ENCODE results near the gene SCN1B. TPM values are rescaled to one million over a fixed set of nuclear protein-coding genes. Genes with fewer than 3 reads are reported as not detected.
"Not testable (repeated sequence)": the region's sequence is repeated elsewhere in the genome, so short reads cannot be mapped to it uniquely, and the experiment has no call there.

Gene SCN1B
- total RNA-seq, 1 donor from 2014 or later, result 2.7 TPM

- intact Hi-C loops (cut with micrococcal nuclease), result no loop called here
- DNase-seq (ENCODE audit: low spot score), result no peak
- H3K4me1 Mint-ChIP-seq (ENCODE audit: low read depth), result peaks cover 4% of the 10 kb centered on the region
- H3K36me3 Mint-ChIP-seq (ENCODE audit: low read depth), result no peaks in the 10 kb centered on the region
- H3K9me3 Mint-ChIP-seq, result no peaks in the 10 kb centered on the region
- no peak overlapping the region for H3K4me3 Mint-ChIP-seq (ENCODE audit: low read depth)
- peaks cover 3% of the 10 kb centered on the region for H3K27me3 Mint-ChIP-seq (ENCODE audit: low read depth)
- no peak overlapping the region for H3K27ac Mint-ChIP-seq
These were observed 16.2 kb downstream of the SCN1B start for GRCh38 chr19:35046461-35046860.

- intact Hi-C loops (cut with micrococcal nuclease), result no loop called here
- Mint-ChIP-seq H3K36me3 (ENCODE audit: low read depth) (no peaks in the 10 kb centered on the region), H3K4me3 (ENCODE audit: low read depth) (no peak overlapping the region), H3K4me1 (ENCODE audit: low read depth) (peaks cover 4% of the 10 kb centered on the region), H3K27ac (no peak overlapping the region), H3K9me3 (no peaks in the 10 kb centered on the region), H3K27me3 (ENCODE audit: low read depth) (no peaks in the 10 kb centered on the region)
- no peak for DNase-seq (ENCODE audit: low spot score)
These were observed 18.7 kb downstream of the SCN1B start for GRCh38 chr19:35048911-35049411.

- Mint-ChIP-seq H3K4me1 (ENCODE audit: low read depth) (peaks cover 3% of the 10 kb centered on the region), H3K27me3 (ENCODE audit: low read depth) (no peaks in the 10 kb centered on the region), H3K36me3 (ENCODE audit: low read depth) (no peaks in the 10 kb centered on the region), H3K4me3 (ENCODE audit: low read depth) (no peak overlapping the region), H3K27ac (no peak overlapping the region), H3K9me3 (no peaks in the 10 kb centered on the region)
- intact Hi-C loops (cut with micrococcal nuclease), result no loop called here
- no peak for DNase-seq (ENCODE audit: low spot score)
These were observed 19.2 kb downstream of the SCN1B start for GRCh38 chr19:35049456-35049855.

GRCh38 chr19:35050662-35051061, 20.4 kb downstream of the SCN1B start:
- H3K4me1 Mint-ChIP-seq (ENCODE audit: low read depth); H3K27ac Mint-ChIP-seq; H3K9me3 Mint-ChIP-seq; H3K4me3 Mint-ChIP-seq (ENCODE audit: low read depth); H3K27me3 Mint-ChIP-seq (ENCODE audit: low read depth); DNase-seq (ENCODE audit: low spot score); intact Hi-C loops (cut with micrococcal nuclease); H3K36me3 Mint-ChIP-seq (ENCODE audit: low read depth): not testable (repeated sequence)

GRCh38 chr19:35051268-35051667, 21.0 kb downstream of the SCN1B start:
- intact Hi-C loops (cut with micrococcal nuclease); H3K36me3 Mint-ChIP-seq (ENCODE audit: low read depth); H3K4me3 Mint-ChIP-seq (ENCODE audit: low read depth); H3K27me3 Mint-ChIP-seq (ENCODE audit: low read depth); DNase-seq (ENCODE audit: low spot score); H3K27ac Mint-ChIP-seq; H3K4me1 Mint-ChIP-seq (ENCODE audit: low read depth); H3K9me3 Mint-ChIP-seq: not testable (repeated sequence)

- no peak for DNase-seq (ENCODE audit: low spot score)
- Mint-ChIP-seq H3K4me3 (ENCODE audit: low read depth) (no peak overlapping the region), H3K4me1 (ENCODE audit: low read depth) (no peaks in the 10 kb centered on the region), H3K27ac (no peak overlapping the region), H3K27me3 (ENCODE audit: low read depth) (peaks cover 3% of the 10 kb centered on the region), H3K9me3 (no peaks in the 10 kb centered on the region), H3K36me3 (ENCODE audit: low read depth) (no peaks in the 10 kb centered on the region)
- intact Hi-C loops (cut with micrococcal nuclease), result no loop called here
These were observed 21.5 kb downstream of the SCN1B start for GRCh38 chr19:35051796-35052195.

- no peak overlapping the region for H3K4me3 Mint-ChIP-seq (ENCODE audit: low read depth)
- peaks cover 6% of the 10 kb centered on the region for H3K27me3 Mint-ChIP-seq (ENCODE audit: low read depth)
- DNase-seq (ENCODE audit: low spot score), result no peak
- H3K4me1 Mint-ChIP-seq (ENCODE audit: low read depth), result no peaks in the 10 kb centered on the region
- no peaks in the 10 kb centered on the region for H3K9me3 Mint-ChIP-seq
- intact Hi-C loops (cut with micrococcal nuclease), result no loop called here
- no peak overlapping the region for H3K27ac Mint-ChIP-seq
- H3K36me3 Mint-ChIP-seq (ENCODE audit: low read depth), result no peaks in the 10 kb centered on the region
These were observed 22.4 kb downstream of the SCN1B start for GRCh38 chr19:35052599-35053190.

GRCh38 chr19:35053667-35054293, 23.5 kb downstream of the SCN1B start:
- Mint-ChIP-seq H3K9me3 (no peaks in the 10 kb centered on the region), H3K27me3 (ENCODE audit: low read depth) (peaks cover 6% of the 10 kb centered on the region), H3K36me3 (ENCODE audit: low read depth) (no peaks in the 10 kb centered on the region), H3K4me3 (ENCODE audit: low read depth) (no peak overlapping the region), H3K27ac (no peak overlapping the region), H3K4me1 (ENCODE audit: low read depth) (no peaks in the 10 kb centered on the region)
- no peak for DNase-seq (ENCODE audit: low spot score)
- intact Hi-C loops (cut with micrococcal nuclease), result no loop called here

GRCh38 chr19:35054626-35055025, 24.4 kb downstream of the SCN1B start:
- Mint-ChIP-seq H3K9me3 (no peaks in the 10 kb centered on the region), H3K27ac (no peak overlapping the region), H3K4me3 (ENCODE audit: low read depth) (no peak overlapping the region), H3K4me1 (ENCODE audit: low read depth) (no peaks in the 10 kb centered on the region), H3K27me3 (ENCODE audit: low read depth) (peaks cover 6% of the 10 kb centered on the region), H3K36me3 (ENCODE audit: low read depth) (no peaks in the 10 kb centered on the region)
- DNase-seq (ENCODE audit: low spot score), result no peak
- intact Hi-C loops (cut with micrococcal nuclease), result no loop called here

GRCh38 chr19:35055715-35056179, 25.5 kb downstream of the SCN1B start:
- no peak overlapping the region for H3K4me3 Mint-ChIP-seq (ENCODE audit: low read depth)
- no peaks in the 10 kb centered on the region for H3K36me3 Mint-ChIP-seq (ENCODE audit: low read depth)
- DNase-seq (ENCODE audit: low spot score), result no peak
- H3K9me3 Mint-ChIP-seq, result no peaks in the 10 kb centered on the region
- intact Hi-C loops (cut with micrococcal nuclease), result no loop called here
- H3K27me3 Mint-ChIP-seq (ENCODE audit: low read depth), result peaks cover 6% of the 10 kb centered on the region
- no peak overlapping the region for H3K27ac Mint-ChIP-seq
- no peaks in the 10 kb centered on the region for H3K4me1 Mint-ChIP-seq (ENCODE audit: low read depth)

GRCh38 chr19:35056513-35057063, 26.3 kb downstream of the SCN1B start:
- intact Hi-C loops (cut with micrococcal nuclease), result no loop called here
- H3K27me3 Mint-ChIP-seq (ENCODE audit: low read depth), result peaks cover 6% of the 10 kb centered on the region
- H3K4me3 Mint-ChIP-seq (ENCODE audit: low read depth), result no peak overlapping the region
- H3K27ac Mint-ChIP-seq, result no peak overlapping the region
- no peaks in the 10 kb centered on the region for H3K4me1 Mint-ChIP-seq (ENCODE audit: low read depth)
- DNase-seq (ENCODE audit: low spot score), result no peak
- H3K9me3 Mint-ChIP-seq, result no peaks in the 10 kb centered on the region
- no peaks in the 10 kb centered on the region for H3K36me3 Mint-ChIP-seq (ENCODE audit: low read depth)

GRCh38 chr19:35058370-35058769, 28.1 kb downstream of the SCN1B start:
- Mint-ChIP-seq H3K9me3 (no peaks in the 10 kb centered on the region), H3K4me3 (ENCODE audit: low read depth) (no peak overlapping the region), H3K36me3 (ENCODE audit: low read depth) (no peaks in the 10 kb centered on the region), H3K27me3 (ENCODE audit: low read depth) (peaks cover 6% of the 10 kb centered on the region), H3K4me1 (ENCODE audit: low read depth) (no peaks in the 10 kb centered on the region), H3K27ac (no peak overlapping the region)
- no peak for DNase-seq (ENCODE audit: low spot score)
- intact Hi-C loops (cut with micrococcal nuclease), result no loop called here

GRCh38 chr19:35059006-35059798, 28.9 kb downstream of the SCN1B start:
- no peaks in the 10 kb centered on the region for H3K9me3 Mint-ChIP-seq
- H3K36me3 Mint-ChIP-seq (ENCODE audit: low read depth), result no peaks in the 10 kb centered on the region
- H3K27me3 Mint-ChIP-seq (ENCODE audit: low read depth), result peaks cover 6% of the 10 kb centered on the region
- H3K27ac Mint-ChIP-seq, result no peak overlapping the region
- no peak for DNase-seq (ENCODE audit: low spot score)
- intact Hi-C loops (cut with micrococcal nuclease), result no loop called here
- no peak overlapping the region for H3K4me3 Mint-ChIP-seq (ENCODE audit: low read depth)
- H3K4me1 Mint-ChIP-seq (ENCODE audit: low read depth), result peaks cover 3% of the 10 kb centered on the region

Measured in activated T-helper 2 cell treated with anti-CD3 and anti-CD28 coated beads, Interferon-gamma antibody, Interleukin-2, Interleukin-4, amounts not matched to agents 10 μg/mL and 5 μg/mL and 100 μg/mL, durations not matched to agents 14 hours and 24 hours and 36 hours (primary cell).